Measurements from ENCODE around the gene ISY1.
"Not testable (repeated sequence)": the region's sequence is repeated elsewhere in the genome, so short reads cannot be mapped to it uniquely, and the experiment has no call there.

Gene ISY1

GRCh38 chr3:129160891-129161859 is at the start of gene ISY1:
Gene ISY1, minus strand, starts transcription at chr3:129161063. Its CDS starts 88 bp downstream, at chr3:129160975.
- FAIRE-seq = peak; percentile 83

DNA sequence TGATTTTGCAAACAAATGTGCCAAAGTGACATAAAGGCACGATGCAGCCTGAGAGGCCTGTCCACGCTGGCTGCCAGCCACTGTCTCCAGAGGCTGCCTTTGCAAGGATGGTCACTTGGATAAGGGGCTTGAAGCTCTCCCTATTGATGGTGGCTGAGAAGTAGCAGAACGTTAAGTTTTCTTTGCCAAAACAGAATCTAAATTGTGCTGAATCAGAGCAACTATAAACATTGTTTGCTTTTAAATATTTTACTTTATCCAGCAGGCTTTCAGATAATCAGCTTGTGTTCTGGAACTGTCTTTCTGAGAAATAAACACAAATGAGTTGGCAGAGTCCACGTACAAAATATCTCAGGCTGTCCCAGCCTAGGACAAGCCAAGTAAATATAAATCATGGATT is 46.6 kb upstream of the ISY1 start:
- FAIRE-seq = no peak

DNA sequence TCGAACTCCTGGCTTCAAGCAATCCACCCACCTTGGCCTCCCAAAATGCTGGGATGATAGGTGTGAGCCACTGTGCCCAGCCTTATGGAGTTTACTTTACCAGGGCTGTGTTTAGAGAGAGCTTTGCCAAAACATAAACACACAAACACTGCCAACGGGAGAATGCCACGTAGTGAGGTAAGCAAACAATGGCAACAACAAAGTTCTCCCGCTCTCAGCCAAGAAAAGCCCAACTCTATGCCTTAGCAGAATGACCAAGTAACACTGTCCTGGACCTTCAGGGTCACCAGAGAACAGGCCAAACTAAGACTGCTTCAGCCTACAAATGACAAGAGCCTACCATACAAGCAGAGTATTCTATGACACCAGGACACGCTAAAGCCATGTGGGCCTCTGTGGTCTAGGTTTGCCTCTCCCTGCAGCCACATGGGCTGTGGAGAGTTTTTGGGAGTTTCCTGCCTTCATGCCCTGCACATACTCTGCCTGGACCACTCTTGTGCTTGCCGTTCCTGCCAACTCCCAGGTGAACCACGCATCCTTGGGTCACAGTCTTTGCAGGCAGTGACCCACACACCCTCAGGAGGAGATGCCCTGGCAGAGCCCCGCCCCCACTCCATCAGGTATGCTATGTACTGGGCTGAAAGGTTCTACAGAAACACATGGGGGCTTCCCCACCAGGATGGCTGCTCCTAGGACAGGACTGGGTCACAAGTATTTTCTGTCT is 44.4 kb upstream of the ISY1 start:
- no peak for FAIRE-seq

GRCh38 chr3:129204473-129204872 is 43.6 kb upstream of the ISY1 start:
- FAIRE-seq = no peak

DNA sequence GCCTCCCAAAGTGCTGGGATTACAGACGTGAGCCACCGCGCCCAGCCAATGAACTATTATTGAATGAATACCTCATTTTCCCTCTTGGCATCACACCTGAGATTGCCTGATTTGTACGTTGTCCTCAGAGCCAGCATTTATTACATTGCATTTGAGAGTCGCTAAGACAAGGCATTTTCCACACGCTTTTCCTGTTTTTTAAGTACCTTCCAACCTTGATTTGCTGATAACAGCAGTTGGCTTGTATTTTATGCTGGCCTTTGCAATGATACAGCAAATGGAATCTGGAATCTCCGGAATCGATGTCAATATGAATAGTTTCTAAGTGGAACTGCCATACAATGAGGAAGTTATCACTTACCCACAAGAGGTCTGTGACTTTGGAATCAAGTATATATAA is 38.5 kb upstream of the ISY1 start:
- FAIRE-seq = no peak

- no peak for FAIRE-seq
These were observed 36.5 kb upstream of the ISY1 start for GRCh38 chr3:129197321-129197720.

GRCh38 chr3:129196601-129197000 is 35.7 kb upstream of the ISY1 start:
- FAIRE-seq = peak; percentile 3

DNA sequence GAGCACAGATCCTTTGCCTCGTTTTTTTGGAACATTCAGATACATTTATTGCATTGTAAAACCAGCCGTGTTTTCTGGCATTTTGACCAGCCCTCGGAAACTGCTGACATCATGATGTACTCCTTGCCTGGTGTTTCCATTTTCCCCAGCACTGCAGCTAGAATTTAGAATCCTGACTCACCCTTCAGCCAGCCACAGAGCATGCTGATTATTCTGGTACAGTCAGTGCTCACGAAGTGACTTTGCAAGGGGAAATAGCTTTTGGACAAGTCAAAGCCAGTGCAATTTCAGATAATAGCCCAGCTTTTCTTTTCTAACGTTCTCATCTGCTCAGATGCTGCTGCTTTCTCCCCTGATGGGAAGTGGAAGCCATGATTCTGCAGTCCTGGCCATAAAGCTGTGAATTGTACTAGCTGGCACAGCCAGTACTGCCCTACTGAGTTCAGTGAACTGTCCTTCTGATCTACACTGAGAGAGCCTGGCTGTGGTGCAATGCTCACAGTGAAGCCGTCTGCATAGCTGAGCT is 34.9 kb upstream of the ISY1 start:
- peak; percentile 11 for FAIRE-seq

- FAIRE-seq = not testable (repeated sequence)
These were observed 28.9 kb upstream of the ISY1 start for GRCh38 chr3:129189793-129190192.

DNA sequence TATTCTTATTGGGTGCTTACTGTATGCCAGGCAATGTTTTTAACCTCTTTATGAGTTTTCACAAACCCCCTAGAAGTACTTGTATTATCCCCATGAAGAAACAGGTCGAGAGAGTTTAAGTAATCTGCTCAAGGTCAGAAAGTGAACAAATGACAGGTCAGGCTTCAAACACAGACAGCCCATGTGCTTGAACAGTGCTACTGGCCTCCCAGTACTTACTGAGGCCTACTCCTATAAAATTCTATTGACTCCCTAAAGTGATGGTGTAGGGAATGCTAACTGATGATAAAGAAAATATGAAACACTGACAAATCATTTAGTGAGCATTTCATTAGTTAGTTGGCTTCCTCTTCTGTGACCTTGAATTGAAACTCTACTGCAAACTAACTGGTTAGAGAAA is 27.0 kb upstream of the ISY1 start:
- FAIRE-seq = no peak

DNA sequence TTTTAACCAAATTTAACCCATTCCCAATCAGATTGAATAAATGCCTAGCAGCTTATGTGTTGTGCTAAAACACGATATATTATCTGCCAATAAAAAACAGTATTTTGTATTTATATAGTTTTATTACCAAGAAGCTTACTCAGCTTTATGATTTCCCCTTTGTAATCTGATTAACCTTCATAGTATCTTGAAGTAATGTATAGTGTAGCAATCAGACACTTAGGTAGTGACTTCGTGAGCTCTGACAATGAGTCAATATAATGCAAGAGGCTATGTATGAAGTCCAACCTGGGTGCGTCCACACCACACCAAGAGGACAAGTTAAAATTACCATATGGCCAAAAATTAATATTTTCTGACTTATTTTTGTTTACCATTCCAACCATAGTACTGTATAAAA is 24.9 kb upstream of the ISY1 start:
- FAIRE-seq = no peak

DNA sequence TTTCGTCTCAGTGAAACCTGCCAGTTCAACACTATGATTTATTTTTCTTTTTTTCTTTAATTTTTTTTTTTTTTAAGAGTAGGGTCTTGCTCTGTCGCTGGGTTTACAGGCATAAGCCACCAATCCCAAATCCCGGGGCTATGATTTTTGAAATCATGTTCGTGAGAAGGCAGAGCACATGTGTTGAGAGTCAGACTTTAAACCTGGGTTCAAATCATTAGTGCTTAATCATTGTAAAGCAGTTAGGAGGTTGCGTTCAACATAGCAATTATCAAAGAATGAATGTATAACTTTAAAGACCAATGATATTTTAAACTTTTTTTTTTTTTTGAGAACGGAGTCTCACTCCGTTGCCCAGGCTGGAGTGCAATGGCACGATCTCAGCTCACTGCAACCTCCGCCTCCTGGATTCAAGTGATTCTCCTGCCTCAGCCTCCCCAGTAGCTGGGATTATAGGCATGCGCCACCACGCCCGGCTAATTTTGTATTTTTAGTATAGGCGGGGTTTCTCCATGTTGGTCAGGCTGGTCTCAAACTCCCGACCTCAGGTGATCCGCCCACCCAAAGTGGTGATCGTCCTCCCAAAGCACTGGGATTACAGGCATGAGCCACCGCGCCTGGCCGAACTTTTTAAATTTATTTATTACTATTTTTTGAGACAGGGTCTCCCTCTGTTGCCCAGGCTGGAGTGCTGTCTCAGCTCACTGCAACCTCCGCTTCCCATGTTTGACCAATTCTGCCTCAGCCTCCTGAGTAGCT is 24.1 kb upstream of the ISY1 start:
- FAIRE-seq = not testable (repeated sequence)

GRCh38 chr3:129184396-129184657 is 23.5 kb upstream of the ISY1 start:
- FAIRE-seq = no peak

- no peak for FAIRE-seq
These were observed 22.9 kb upstream of the ISY1 start, which contains the start of gene CNBP for GRCh38 chr3:129183569-129184395. Gene CNBP, minus strand, starts transcription at chr3:129183896. Its CDS starts 12,139 bp downstream, at chr3:129171757.

DNA sequence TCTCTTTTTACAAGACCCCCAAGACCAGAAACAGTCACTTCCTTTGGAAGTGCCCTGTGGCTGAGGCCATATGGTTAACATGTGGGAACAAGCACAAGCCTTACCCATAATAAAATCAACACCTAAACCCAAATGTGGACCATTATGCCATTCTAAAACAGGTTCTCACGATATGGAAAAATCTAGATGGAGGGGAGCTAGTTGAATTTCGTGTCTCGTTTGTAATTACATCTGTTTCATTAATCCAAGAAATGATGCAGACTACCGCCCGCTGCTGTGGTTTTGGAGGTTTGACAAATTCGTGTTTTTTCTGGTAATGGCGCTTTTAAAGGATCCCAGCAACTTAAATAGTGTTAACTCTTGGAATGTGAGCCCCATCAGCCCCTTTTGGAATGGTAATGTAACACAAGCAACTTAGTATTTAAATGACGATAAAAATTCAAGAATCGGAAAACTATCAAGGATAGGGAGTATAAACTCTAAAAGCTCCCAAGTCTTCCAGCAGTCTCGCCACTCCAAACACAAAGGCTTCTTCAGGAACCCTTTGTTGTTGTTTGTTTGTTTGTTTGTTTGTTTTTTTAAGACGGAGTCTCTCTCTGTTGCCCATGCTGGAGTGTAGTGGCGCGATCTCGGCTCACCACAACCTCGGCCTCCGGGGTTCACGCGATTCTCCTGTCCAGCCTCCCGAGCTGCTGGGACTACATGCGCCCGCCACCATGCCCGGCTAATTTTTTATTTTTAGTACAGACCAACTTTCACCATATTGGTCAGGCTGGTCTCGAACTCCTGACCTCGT is 21.7 kb upstream of the ISY1 start:
- no peak for FAIRE-seq

DNA sequence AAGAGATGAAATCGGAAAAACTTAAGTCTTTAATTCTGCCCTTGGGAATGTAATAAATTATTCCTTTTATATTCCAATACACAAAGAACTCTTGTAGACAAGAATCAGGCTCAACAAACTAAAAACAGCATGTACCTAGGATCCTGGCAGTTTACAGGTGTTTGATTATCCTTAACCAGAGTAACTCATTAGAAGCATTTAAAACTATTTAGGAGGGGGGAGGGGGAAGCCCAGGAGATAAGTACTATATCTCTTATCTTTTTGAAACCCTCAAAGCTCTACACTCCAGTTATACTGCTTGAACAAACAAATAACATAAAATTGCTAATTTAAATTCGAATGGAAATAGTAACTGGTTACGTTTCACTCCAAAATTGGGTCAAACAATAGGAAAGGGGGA is 21.0 kb upstream of the ISY1 start:
- no peak for FAIRE-seq

- no peak for FAIRE-seq
These were observed 19.6 kb upstream of the ISY1 start for GRCh38 chr3:129180461-129180860.

DNA sequence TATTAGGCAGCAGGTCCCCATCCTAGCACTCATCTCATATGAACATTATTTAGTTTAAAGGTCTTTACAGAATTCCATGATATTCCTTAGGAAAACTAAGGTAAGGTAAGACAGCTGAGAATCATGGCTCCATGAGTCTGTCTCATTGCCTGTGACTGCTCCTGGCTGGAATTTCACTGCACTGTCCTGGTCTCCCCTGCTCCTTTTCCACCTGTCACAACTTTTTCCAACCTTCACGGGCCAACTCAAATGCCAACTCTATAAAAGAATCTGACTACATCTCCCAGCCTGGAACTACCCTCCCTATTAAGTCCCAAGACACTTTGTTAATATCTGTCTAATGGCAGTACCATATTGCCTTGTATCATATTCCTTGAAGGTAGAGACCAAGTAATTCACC is 15.2 kb upstream of the ISY1 start:
- no peak for FAIRE-seq

GRCh38 chr3:129173725-129174124 is 12.9 kb upstream of the ISY1 start:
- no peak for FAIRE-seq

GRCh38 chr3:129173206-129173605 is 12.3 kb upstream of the ISY1 start:
- FAIRE-seq = no peak

GRCh38 chr3:129166579-129167332 is 5.9 kb upstream of the ISY1 start:
- no peak for FAIRE-seq
